ENCODE data around the gene ST3GAL3. TPM values are rescaled to one million over a fixed set of nuclear protein-coding genes. Genes with fewer than 3 reads are reported as not detected.
A peak's percentile ranks its signal among the peaks of the same experiment; 100 is the strongest.

ST3GAL3 gene
- total RNA-seq, 1 donor from 2014 or later = 20.5 TPM

DNA sequence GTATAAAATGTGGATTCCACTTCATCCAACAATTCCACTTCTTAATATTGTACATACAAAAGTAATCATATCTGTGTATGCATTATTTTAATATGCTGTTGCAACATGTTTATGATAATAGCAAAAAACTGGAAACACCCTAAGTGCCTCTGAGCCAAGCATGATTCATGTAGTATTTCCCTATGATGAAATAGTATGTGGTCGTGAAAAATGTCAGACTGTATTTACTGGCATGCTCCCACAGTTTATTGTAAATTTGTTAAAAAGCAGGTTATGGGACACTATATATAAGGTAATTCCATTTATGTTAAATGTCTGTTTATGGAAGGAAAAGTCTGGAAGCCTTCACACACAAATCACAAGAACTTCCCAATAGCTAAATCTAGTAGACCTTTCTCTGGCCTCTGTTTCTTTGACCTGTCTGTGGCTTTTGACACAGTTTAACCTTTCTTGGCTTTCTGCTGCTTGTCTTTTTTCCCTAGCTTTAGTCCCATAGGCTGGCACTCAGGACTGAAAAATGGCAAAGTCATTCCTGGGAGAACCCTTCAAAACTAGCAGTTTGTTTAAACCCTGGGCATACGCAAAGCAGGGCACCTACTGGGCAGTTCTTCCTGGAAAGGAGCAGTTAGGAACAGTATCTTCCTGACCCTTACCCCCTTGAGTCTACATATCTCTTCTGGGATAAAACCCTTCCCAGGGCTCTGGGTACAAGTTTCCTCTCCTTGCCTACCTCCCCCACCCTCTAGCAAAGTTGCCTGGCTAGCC lies 160.8 kb downstream of the ST3GAL3 start:
- DNase-seq = no peak
- Histone ChIP-seq H3K9me3 (no peaks in the 10 kb centered on the region), H3K27ac (no peak overlapping the region), H3K27me3 (no peaks in the 10 kb centered on the region), H3K4me3 (no peak overlapping the region), H3K4me1 (peaks cover 17% of the 10 kb centered on the region), H3K36me3 (no peaks in the 10 kb centered on the region)
- ATAC-seq = peak; percentile 41
- intact Hi-C loops (cut with DNase I) = no loop called here
- TF ChIP-seq, protein P1, sequence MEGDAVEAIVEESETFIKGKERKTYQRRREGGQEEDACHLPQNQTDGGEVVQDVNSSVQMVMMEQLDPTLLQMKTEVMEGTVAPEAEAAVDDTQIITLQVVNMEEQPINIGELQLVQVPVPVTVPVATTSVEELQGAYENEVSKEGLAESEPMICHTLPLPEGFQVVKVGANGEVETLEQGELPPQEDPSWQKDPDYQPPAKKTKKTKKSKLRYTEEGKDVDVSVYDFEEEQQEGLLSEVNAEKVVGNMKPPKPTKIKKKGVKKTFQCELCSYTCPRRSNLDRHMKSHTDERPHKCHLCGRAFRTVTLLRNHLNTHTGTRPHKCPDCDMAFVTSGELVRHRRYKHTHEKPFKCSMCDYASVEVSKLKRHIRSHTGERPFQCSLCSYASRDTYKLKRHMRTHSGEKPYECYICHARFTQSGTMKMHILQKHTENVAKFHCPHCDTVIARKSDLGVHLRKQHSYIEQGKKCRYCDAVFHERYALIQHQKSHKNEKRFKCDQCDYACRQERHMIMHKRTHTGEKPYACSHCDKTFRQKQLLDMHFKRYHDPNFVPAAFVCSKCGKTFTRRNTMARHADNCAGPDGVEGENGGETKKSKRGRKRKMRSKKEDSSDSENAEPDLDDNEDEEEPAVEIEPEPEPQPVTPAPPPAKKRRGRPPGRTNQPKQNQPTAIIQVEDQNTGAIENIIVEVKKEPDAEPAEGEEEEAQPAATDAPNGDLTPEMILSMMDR (IDR thresholded peaks at IDR 0.05) = no peak

- intact Hi-C loops (cut with DNase I) = no loop called here
- no peak overlapping the region for H3K27ac ChIP-seq
- H3K4me1 ChIP-seq = peaks cover 17% of the 10 kb centered on the region
- DNase-seq = no peak
- no peaks in the 10 kb centered on the region for H3K27me3 ChIP-seq
- no peaks in the 10 kb centered on the region for H3K36me3 ChIP-seq
- TF ChIP-seq, protein P1 (IDR thresholded peaks at IDR 0.05) = no peak
- no peak for ATAC-seq
- H3K9me3 ChIP-seq = no peaks in the 10 kb centered on the region
- H3K4me3 ChIP-seq = no peak overlapping the region
Observed at GRCh38 chr1:43868741-43869067, 161.4 kb downstream of the ST3GAL3 start.

- no peaks in the 10 kb centered on the region for H3K36me3 ChIP-seq
- no peak overlapping the region for H3K27ac ChIP-seq
- DNase-seq (no peak), ATAC-seq (no peak)
- no peak overlapping the region for H3K4me3 ChIP-seq
- TF ChIP-seq, protein P1 (IDR thresholded peaks at IDR 0.05) = no peak
- no peaks in the 10 kb centered on the region for H3K27me3 ChIP-seq
- intact Hi-C loops (cut with DNase I) = no loop called here
- no peaks in the 10 kb centered on the region for H3K9me3 ChIP-seq
- peaks cover 12% of the 10 kb centered on the region for H3K4me1 ChIP-seq
Observed at GRCh38 chr1:43870306-43870705, 163.0 kb downstream of the ST3GAL3 start.

DNA sequence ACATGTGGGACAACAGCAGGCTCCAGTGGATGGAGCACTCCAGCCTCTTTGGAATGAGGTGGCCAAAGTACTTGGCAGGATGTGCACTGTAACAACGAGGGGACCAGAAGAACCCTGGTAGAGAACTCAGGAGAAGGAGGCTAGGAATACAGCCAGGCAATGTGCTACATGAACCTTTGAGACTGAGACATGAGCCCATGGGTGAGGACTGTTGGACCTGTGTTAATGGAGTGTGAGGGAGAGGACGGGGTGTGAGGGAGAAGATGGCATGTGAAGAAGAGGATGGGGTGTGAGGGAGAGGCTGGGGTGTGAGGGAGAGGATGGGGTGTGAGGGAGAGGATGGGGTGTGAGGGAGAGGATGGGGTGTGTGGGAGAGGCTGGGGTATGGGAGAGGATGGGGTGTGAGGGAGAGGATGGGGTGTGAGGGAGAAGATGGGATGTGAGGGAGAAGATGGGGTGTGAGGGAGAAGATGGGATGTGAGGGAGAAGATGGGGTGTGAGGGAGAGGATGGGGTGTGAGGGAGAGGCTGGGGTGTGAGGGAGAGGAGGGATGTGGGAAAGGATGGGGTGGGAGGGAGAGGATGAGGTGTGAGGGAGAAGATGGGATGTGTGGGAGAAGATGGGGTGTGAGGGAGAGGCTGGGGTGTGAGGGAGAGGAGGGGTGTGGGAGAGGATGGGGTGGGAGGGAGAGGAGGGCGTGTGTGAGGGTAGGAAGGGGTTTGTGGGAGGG lies 164.0 kb downstream of the ST3GAL3 start:
- no peak for DNase-seq
- intact Hi-C loops (cut with DNase I) = no loop called here
- no peaks in the 10 kb centered on the region for H3K9me3 ChIP-seq

GRCh38 chr1:43872280-43872679 lies 164.9 kb downstream of the ST3GAL3 start:
- Histone ChIP-seq H3K9me3 (no peaks in the 10 kb centered on the region), H3K4me1 (peaks cover 12% of the 10 kb centered on the region), H3K36me3 (no peaks in the 10 kb centered on the region), H3K27me3 (no peaks in the 10 kb centered on the region), H3K4me3 (no peak overlapping the region), H3K27ac (no peak overlapping the region)
- TF ChIP-seq, protein P1 (IDR thresholded peaks at IDR 0.05) = no peak
- intact Hi-C loops (cut with DNase I) = no loop called here
- ATAC-seq (peak; percentile 42), DNase-seq (no peak)

More for the DNA sequence above, 164.0 kb downstream of the ST3GAL3 start:
- Histone ChIP-seq H3K27me3 (no peaks in the 10 kb centered on the region), H3K27ac (no peak overlapping the region), H3K4me1 (peaks cover 12% of the 10 kb centered on the region), H3K4me3 (no peak overlapping the region), H3K36me3 (no peaks in the 10 kb centered on the region)
- TF ChIP-seq, protein P1 (IDR thresholded peaks at IDR 0.05) = no peak
- no peak for ATAC-seq

All from upper lobe of right lung (tissue), 1 donor.